MM.1S (cell line): Measurements from ENCODE around the gene SF3A2.

Source experiments
- DNase-seq: peaks from one replicate; pipeline ENCODE4 v3.0.0-alpha.2; 2015
- H2AFZ ChIP-seq: fragments of 300-600 bp; sonication (generic); 2 replicates; pipeline ENCODE4 v1.6.0; 2016; ENCODE audit warnings: antibody characterized with exemption, low read length
- H3F3A ChIP-seq: fragments of 300-600 bp; sonication (generic); 2 replicates; pipeline ENCODE4 v1.6.1; 2016; ENCODE audit warnings: mild to moderate bottlenecking, antibody characterized with exemption, low read length, moderate library complexity, mixed read lengths; ENCODE audit not compliant: insufficient read depth
- H3K27ac ChIP-seq: fragments of 300-600 bp; sonication (generic); 2 replicates; pipeline ENCODE4 v1.5.1; 2016; ENCODE audit warnings: mild to moderate bottlenecking, low read length
- H3K27me3 ChIP-seq: fragments of 300-600 bp; sonication (generic); replicated peaks from 2 replicates; pipeline ENCODE4 v1.6.0; 2016; ENCODE audit warnings: low read length; ENCODE audit not compliant: insufficient read depth
- H3K36me3 ChIP-seq: fragments of 300-600 bp; sonication (generic); replicated peaks from 2 replicates; pipeline ENCODE4 v1.6.1; 2016; ENCODE audit warnings: mild to moderate bottlenecking, low read length, mixed read lengths; ENCODE audit not compliant: insufficient read depth
- H3K4me1 ChIP-seq: fragments of 300-600 bp; sonication (generic); 2 replicates; pipeline ENCODE4 v1.6.1; 2016; ENCODE audit warnings: low read length, mixed read lengths
- H3K4me2 ChIP-seq: fragments of 300-600 bp; sonication (generic); 2 replicates; pipeline ENCODE4 v1.6.0; 2016; ENCODE audit warnings: low read depth, low read length
- H3K4me3 ChIP-seq: fragments of 300-600 bp; sonication (generic); 2 replicates; pipeline ENCODE4 v1.5.1; 2016; ENCODE audit warnings: low read length, mixed read lengths
- H3K79me2 ChIP-seq: fragments of 300-600 bp; sonication (generic); 2 replicates; pipeline ENCODE4 v1.6.1; 2016; ENCODE audit warnings: mixed run types, low read length, mixed read lengths
- H3K9ac ChIP-seq: fragments of 300-600 bp; sonication (generic); 2 replicates; pipeline ENCODE4 v1.6.1; 2016; ENCODE audit warnings: low read length, mixed read lengths
- H3K9me2 ChIP-seq: fragments of 300-600 bp; sonication (generic); replicated peaks from 2 replicates; pipeline ENCODE4 v1.6.1; 2016; ENCODE audit warnings: mild to moderate bottlenecking, low read length, mixed read lengths; ENCODE audit not compliant: insufficient read depth
- H3K9me3 ChIP-seq: fragments of 300-600 bp; sonication (generic); replicated peaks from 2 replicates; pipeline ENCODE4 v1.6.1; 2016; ENCODE audit warnings: mild to moderate bottlenecking, low read length, mixed read lengths; ENCODE audit not compliant: insufficient read depth
- H4K20me1 ChIP-seq: fragments of 300-600 bp; sonication (generic); 2 replicates; pipeline ENCODE4 v1.6.1; 2016; ENCODE audit warnings: mild to moderate bottlenecking, low read length, moderate library complexity, mixed read lengths; ENCODE audit not compliant: insufficient read depth
- CTCF ChIP-seq: fragments of 300-600 bp; sonication (generic); IDR thresholded peaks from 2 replicates; pipeline ENCODE4 v1.5.1; 2016; ENCODE audit warnings: antibody characterized with exemption, low read length, mixed read lengths
- EZH2 ChIP-seq: fragments of 300-600 bp; sonication (generic); optimal IDR thresholded peaks from 2 replicates; pipeline ENCODE3; 2017; ENCODE audit warnings: low read depth, mild to moderate bottlenecking, antibody characterized with exemption, low read length, mixed read lengths
- EZH2phosphoT487 ChIP-seq: fragments of 300-600 bp; sonication (generic); IDR thresholded peaks from 2 replicates; pipeline ENCODE4 v1.6.1; 2018; ENCODE audit warnings: antibody characterized with exemption, low read length

The SF3A2 gene

DNA sequence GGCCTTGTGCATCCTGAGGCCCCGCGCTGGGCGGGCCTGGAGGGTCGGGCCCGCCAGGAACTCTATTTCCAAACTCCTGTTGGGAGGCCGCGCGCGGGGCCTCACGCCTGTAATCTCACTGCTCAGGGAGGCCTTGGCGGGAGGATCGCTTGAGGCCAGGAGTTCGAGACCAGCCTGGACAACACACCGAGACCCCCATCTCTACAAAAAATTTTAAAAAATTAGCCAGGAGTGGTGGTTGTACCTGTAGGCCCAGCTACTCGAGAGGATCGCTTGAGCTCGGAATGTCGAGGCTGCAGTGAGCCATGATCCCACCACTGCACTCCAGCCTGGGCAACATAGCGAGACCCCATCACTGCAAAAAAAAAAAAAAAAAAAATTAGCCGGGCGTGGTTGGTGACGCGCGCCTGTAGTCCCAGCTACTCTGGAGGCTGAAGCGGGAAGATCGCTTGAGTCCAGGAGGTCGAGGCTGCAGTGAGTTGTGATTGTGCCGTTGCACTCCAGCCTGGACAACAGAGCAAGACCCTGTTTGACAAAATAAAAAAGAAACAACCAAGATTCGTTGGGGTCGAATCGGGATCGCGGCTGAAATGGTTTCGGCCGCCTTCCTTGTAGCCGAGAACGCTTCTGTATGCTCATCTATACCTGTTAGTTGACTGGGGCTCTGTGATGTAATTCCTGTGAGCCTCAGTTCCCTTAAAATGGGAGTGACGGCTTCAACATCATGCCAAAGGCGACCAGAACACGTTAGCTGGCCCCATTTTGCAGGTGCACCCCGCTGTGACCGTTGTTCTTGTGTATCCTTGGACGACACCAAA lies 636 bp downstream of the SF3A2 start:
- H3K27ac ChIP-seq, result peak overlapping the region; percentile 83
- H3K36me3 ChIP-seq, result 0 out of 2 replicates have a peak, but pooled peaks cover 3% of the 10 kb centered on the region
- peaks cover 20% of the 10 kb centered on the region; the same call in 1 of the 2 replicates for H3K4me1 ChIP-seq

GRCh38 chr19:2237869-2238153 lies 1.2 kb downstream of the SF3A2 start:
- Histone ChIP-seq H3K9ac (peak overlapping the region; percentile 92), H3K9me3 (no peaks in the 10 kb centered on the region), H3K27me3 (no peaks in the 10 kb centered on the region), H3K36me3 (0 out of 2 replicates have a peak, but pooled peaks cover 3% of the 10 kb centered on the region), H4K20me1 (peaks cover 39% of the 10 kb centered on the region), H3K4me2 (peak overlapping the region; percentile 80), H3K4me1 (peaks cover 20% of the 10 kb centered on the region; the same call in 1 of the 2 replicates), H3F3A (peaks cover 33% of the 10 kb centered on the region), H3K27ac (peak overlapping the region; percentile 83; the same call in 1 of the 2 replicates), H3K4me3 (peak overlapping the region; percentile 89), H3K9me2 (no peaks in the 10 kb centered on the region), H2AFZ (no peak overlapping the region), H3K79me2 (peaks cover 95% of the 10 kb centered on the region)
- TF ChIP-seq CTCF, result no peak
- TF ChIP-seq EZH2phosphoT487, result no peak
- TF ChIP-seq EZH2, result no peak
- no peak for DNase-seq

More for the DNA sequence above, 636 bp downstream of the SF3A2 start:
- Histone ChIP-seq H3K9me2 (no peaks in the 10 kb centered on the region), H3F3A (peaks cover 38% of the 10 kb centered on the region), H3K9ac (peak overlapping the region; percentile 92), H3K4me3 (peak overlapping the region; percentile 89), H2AFZ (peak overlapping the region; percentile 47; the same call in 1 of the 2 replicates), H3K9me3 (no peaks in the 10 kb centered on the region), H3K27me3 (no peaks in the 10 kb centered on the region), H3K4me2 (peak overlapping the region; percentile 80), H3K79me2 (peaks cover 95% of the 10 kb centered on the region), H4K20me1 (peaks cover 33% of the 10 kb centered on the region)
- DNase-seq, result no peak
- TF ChIP-seq EZH2 (no peak), EZH2phosphoT487 (no peak), CTCF (no peak)

DNA sequence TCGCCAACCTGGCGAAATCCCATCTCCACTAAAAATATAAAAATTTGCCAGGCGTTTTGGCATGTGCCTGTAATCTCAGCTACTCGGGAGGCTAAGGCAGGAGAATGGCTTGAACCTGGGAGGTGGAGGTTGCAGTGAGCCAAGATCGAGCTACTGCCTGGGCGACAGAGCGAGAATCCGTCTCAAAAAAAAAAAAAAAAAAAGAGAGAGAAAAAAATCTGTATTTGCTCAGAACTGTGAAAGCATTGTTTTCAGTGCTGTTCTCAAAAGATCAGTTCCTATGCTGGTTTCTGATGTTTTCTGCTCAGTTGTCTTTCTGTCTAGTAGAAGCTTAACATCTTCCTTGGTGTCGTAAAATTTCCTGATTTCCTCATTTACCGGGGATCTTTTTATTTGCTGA lies 2.5 kb downstream of the SF3A2 start:
- H3K79me2 ChIP-seq, result peaks cover 95% of the 10 kb centered on the region
- H2AFZ ChIP-seq, result no peak overlapping the region
- H3K9me3 ChIP-seq, result no peaks in the 10 kb centered on the region
- no peak for DNase-seq
- H3K4me2 ChIP-seq, result peak overlapping the region; percentile 80
- H3K27me3 ChIP-seq, result no peaks in the 10 kb centered on the region
- H3K27ac ChIP-seq, result peak overlapping the region; percentile 83; the same call in 1 of the 2 replicates
- peak overlapping the region; percentile 92 for H3K9ac ChIP-seq
- H3K4me1 ChIP-seq, result peaks cover 20% of the 10 kb centered on the region; the same call in 1 of the 2 replicates
- TF ChIP-seq CTCF (no peak), EZH2phosphoT487 (no peak), EZH2 (no peak)
- H4K20me1 ChIP-seq, result peaks cover 50% of the 10 kb centered on the region
- peaks cover 27% of the 10 kb centered on the region for H3F3A ChIP-seq
- H3K9me2 ChIP-seq, result no peaks in the 10 kb centered on the region
- peak overlapping the region; percentile 89 for H3K4me3 ChIP-seq
- peaks cover 13% of the 10 kb centered on the region; the same call in 1 of the 2 replicates for H3K36me3 ChIP-seq
